T-cell (primary cell): ENCODE measurements around the gene KRT25. TPM values are rescaled to one million over a fixed set of nuclear protein-coding genes. Genes with fewer than 3 reads are reported as not detected.
"Not testable (repeated sequence)": the region's sequence is repeated elsewhere in the genome, so short reads cannot be mapped to it uniquely, and the experiment has no call there.

ENCODE experiments used
- ATAC-seq, 4 experiments: fragments of 200-7000 bp in 3 of 4; fragments of 150-1000 bp in 1 of 4; cut with Tn5 transposase; replicated peaks in 1 of 4; 1 replicate in 3 of 4; 2 replicates in 1 of 4; pipeline ENCODE4 v1.10.0; 2021; ENCODE audit warnings: moderate library complexity in 3 of 4, mild to moderate bottlenecking in 2 of 4, moderate number of reproducible peaks in 1 of 4
- CTCF ChIA-PET, 2 donors: fragments of 300-600 bp; sonication (Branson Sonifier 250); formaldehyde crosslinking; loops; one replicate each; lab custom pipeline; 2022; ENCODE audit warnings: antibody characterized with exemption in 2 of 2; lab: Charles Lee
- POLR2A ChIA-PET, 2 donors: fragments of 300-600 bp; sonication (Branson Sonifier 250); formaldehyde crosslinking; loops; one replicate each; lab custom pipeline; 2022; ENCODE audit warnings: antibody characterized with exemption in 2 of 2; lab: Charles Lee
- DNase-seq, 35 experiments: peaks; one replicate each; pipeline versions ENCODE4 v3.0.0 to v3.0.0-alpha.2; 2013 to 2023
- H3K27ac ChIP-seq: one replicate; pipeline ENCODE4 v1.5.1; 2013; ENCODE audit warnings: low read length
- H3K27me3 ChIP-seq, 2 experiments: replicated peaks in 1 of 2; 1 replicate in 1 of 2; 2 replicates in 1 of 2; pipeline versions ENCODE4 v1.6.1 to v1.7.0; 2013; ENCODE audit warnings: low read length in 1 of 2, mixed read lengths in 1 of 2; ENCODE audit not compliant: control insufficient read depth in 2 of 2, insufficient read depth in 2 of 2; ENCODE audit errors: extremely low read depth in 1 of 2
- H3K36me3 ChIP-seq, 2 donors: 1 replicate in 1 of 2; 2 replicates in 1 of 2; pipeline versions ENCODE4 v1.6.1 to v1.7.0; 2013; ENCODE audit warnings: low read length in 1 of 2; ENCODE audit not compliant: control insufficient read depth in 2 of 2, insufficient read depth in 1 of 2; ENCODE audit errors: extremely low read depth in 1 of 2
- H3K4me1 ChIP-seq, 2 experiments: 1 replicate in 1 of 2; 2 replicates in 1 of 2; pipeline versions ENCODE4 v1.6.1 to v1.7.0; 2013; ENCODE audit warnings: low read length in 2 of 2, mixed read lengths in 1 of 2; ENCODE audit not compliant: insufficient read depth in 2 of 2, control insufficient read depth in 1 of 2; ENCODE audit errors: extremely low read depth in 1 of 2
- H3K4me3 ChIP-seq, 2 donors: 1 replicate in 1 of 2; 2 replicates in 1 of 2; pipeline versions ENCODE4 v1.5.1 to v1.7.0; 2013; ENCODE audit warnings: mild to moderate bottlenecking in 2 of 2, low read length in 1 of 2, moderate library complexity in 1 of 2; ENCODE audit not compliant: control insufficient read depth in 1 of 2; ENCODE audit errors: extremely low read depth in 1 of 2
- H3K9me3 ChIP-seq: 2 replicates; pipeline ENCODE4 v1.7.0; 2013
- H3K27ac Mint-ChIP-seq, 2 donors: one replicate each; pipeline ENCODE4 v1.8.0; 2020 to 2021; ENCODE audit warnings: mild to moderate bottlenecking in 2 of 2, mixed read lengths in 2 of 2
- H3K27me3 Mint-ChIP-seq, 2 donors: one replicate each; pipeline ENCODE4 v1.8.0; 2021 to 2022; ENCODE audit warnings: mixed read lengths in 2 of 2
- H3K36me3 Mint-ChIP-seq: one replicate; pipeline ENCODE4 v1.8.0; 2021; ENCODE audit warnings: mixed read lengths
- H3K4me1 Mint-ChIP-seq, 3 donors: one replicate each; pipeline ENCODE4 v1.8.0; 2020 to 2022; ENCODE audit warnings: mixed read lengths in 3 of 3, mild to moderate bottlenecking in 1 of 3
- H3K4me3 Mint-ChIP-seq, 3 donors: one replicate each; pipeline ENCODE4 v1.8.0; 2020 to 2022; ENCODE audit warnings: mild to moderate bottlenecking in 3 of 3, mixed read lengths in 3 of 3, moderate library complexity in 3 of 3
- H3K9me3 Mint-ChIP-seq, 3 donors: one replicate each; pipeline ENCODE4 v1.8.0; 2020 to 2022; ENCODE audit warnings: mixed read lengths in 3 of 3
- WGBS: methylation state at CpG from one replicate; pipeline ENCODE4 v1.1.5; 2013; ENCODE audit warnings: missing lambda C conversion rate; ENCODE audit not compliant: insufficient coverage; 5-methylcytosine and 5-hydroxymethylcytosine counted together
- total RNA-seq, 35 experiments: library from RNA in 6 of 35; stranded (reverse) in 6 of 35; fragments of 120-200 nt in 1 of 35; gene quantifications; one replicate each; pipeline versions ENCODE4 v1.2.1 to v1.2.4 and lab custom pipeline; 2013 to 2026

The KRT25 gene
- total RNA-seq, 5 donors from 2014 or later (not counting 1 experiment from before 2014, with no cell fraction given): not detected

DNA sequence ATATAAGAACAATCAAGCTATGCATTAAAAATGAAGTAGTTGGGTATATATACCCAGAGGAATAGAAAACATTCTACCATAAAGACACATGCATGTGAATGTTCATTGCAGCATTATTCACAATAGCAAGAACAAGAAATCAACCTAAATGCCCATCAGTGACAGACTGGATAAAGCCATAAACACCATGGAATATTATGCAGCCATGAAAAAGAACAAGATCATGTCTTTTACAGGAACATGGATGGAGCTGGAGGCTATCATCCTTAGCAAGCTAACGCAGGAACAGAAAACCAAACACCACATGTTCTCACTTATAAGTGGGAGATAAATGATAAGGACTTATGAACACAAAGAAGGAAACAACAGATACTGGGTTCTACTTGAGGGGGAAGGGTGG lies 6.5 kb downstream of the KRT25 start:
- H3K9me3 Mint-ChIP-seq, CTCF ChIA-PET, H3K9me3 ChIP-seq: not testable (repeated sequence)

DNA sequence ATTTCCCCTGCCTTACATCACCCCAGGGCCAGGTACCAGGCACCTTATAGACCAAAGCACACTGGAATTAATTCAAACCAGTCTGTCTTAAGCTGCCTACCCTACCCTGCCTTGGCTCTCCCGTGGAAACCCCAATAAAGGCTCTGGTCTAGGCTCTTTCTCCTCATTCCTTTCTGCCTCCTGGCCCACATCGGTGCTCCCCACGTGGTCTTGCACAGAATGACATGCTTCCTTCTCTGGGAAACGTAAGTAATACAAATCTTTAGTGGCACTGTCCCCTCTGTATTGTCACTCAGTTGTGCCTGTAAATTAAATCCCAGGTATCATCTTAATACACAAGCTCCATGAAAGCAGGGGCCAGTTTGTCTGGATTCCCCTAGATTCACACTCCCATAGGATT lies 16.6 kb downstream of the KRT25 start:
- 43% methylated on average over 3 of the region's 4 CpGs for WGBS

More for the DNA sequence above, 6.5 kb downstream of the KRT25 start:
- H3K36me3 ChIP-seq, H3K27ac Mint-ChIP-seq, ATAC-seq, H3K4me3 ChIP-seq, DNase-seq, H3K4me3 Mint-ChIP-seq, H3K36me3 Mint-ChIP-seq, H3K4me1 ChIP-seq, H3K4me1 Mint-ChIP-seq, POLR2A ChIA-PET, H3K27ac ChIP-seq: not testable (repeated sequence)
- H3K27me3 ChIP-seq: peaks cover 4 to 12% of the 10 kb centered on the region in 2 experiments
- peaks cover 44 to 45% of the 10 kb centered on the region in 2 donors for H3K27me3 Mint-ChIP-seq
- WGBS: no CpG with 5 or more reads among the region's 1 CpG

DNA sequence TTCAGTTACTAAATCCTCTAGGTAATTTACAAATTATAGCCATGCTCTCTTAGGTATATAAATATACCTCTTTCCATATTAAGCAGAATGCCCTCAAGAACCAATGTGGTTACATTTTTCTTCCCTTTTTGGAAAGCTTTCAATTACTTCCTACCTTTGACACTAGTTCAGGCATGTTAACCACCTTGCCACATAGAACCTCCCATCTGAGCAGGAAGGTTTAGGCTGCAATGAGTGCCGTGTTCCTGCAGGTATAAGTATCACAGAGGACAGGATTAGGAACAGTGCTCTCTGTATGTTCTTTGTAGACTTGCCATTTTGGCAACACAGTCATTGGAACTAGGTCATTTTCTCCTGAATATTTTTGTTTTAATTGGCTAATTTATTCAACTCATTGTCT lies 20.1 kb downstream of the KRT25 start:
- H3K36me3 Mint-ChIP-seq: no peaks in the 10 kb centered on the region
- DNase-seq (no peak), ATAC-seq (no peak)
- no CpG with 5 or more reads among the region's 1 CpG for WGBS
- no peaks in the 10 kb centered on the region for H3K4me1 Mint-ChIP-seq
- no peaks in the 10 kb centered on the region for H3K36me3 ChIP-seq
- no peaks in the 10 kb centered on the region for H3K9me3 ChIP-seq
- H3K27ac Mint-ChIP-seq: no peak overlapping the region
- peaks cover 18 to 30% of the 10 kb centered on the region in 2 donors for H3K27me3 Mint-ChIP-seq
- H3K4me3 Mint-ChIP-seq: no peak overlapping the region
- H3K27me3 ChIP-seq: peaks cover 10 to 12% of the 10 kb centered on the region in 2 experiments
- no peaks in the 10 kb centered on the region for H3K4me1 ChIP-seq
- no peak overlapping the region for H3K27ac ChIP-seq
- ChIA-PET CTCF (no interaction called here), POLR2A (no interaction called here)
- no peaks in the 10 kb centered on the region for H3K9me3 Mint-ChIP-seq
- no peak overlapping the region for H3K4me3 ChIP-seq

More for the DNA sequence above, 16.6 kb downstream of the KRT25 start:
- DNase-seq (no peak), ATAC-seq (no peak)
- H3K4me3 ChIP-seq: no peak overlapping the region
- H3K9me3 ChIP-seq: no peaks in the 10 kb centered on the region
- H3K27ac ChIP-seq: no peak overlapping the region
- peaks cover 29 to 34% of the 10 kb centered on the region in 2 donors for H3K27me3 Mint-ChIP-seq
- H3K36me3 Mint-ChIP-seq: peaks cover 3% of the 10 kb centered on the region
- H3K27ac Mint-ChIP-seq: no peak overlapping the region
- H3K4me1 Mint-ChIP-seq: no peaks in the 10 kb centered on the region
- no peaks in the 10 kb centered on the region for H3K36me3 ChIP-seq
- peaks cover 2 to 7% (median 5%) of the 10 kb centered on the region in 3 donors for H3K9me3 Mint-ChIP-seq
- POLR2A ChIA-PET: no interaction called here
- peaks cover 2 to 16% of the 10 kb centered on the region in 2 experiments for H3K27me3 ChIP-seq
- no peak overlapping the region for H3K4me3 Mint-ChIP-seq
- CTCF ChIA-PET: no interaction called here
- no peaks in the 10 kb centered on the region for H3K4me1 ChIP-seq

DNA sequence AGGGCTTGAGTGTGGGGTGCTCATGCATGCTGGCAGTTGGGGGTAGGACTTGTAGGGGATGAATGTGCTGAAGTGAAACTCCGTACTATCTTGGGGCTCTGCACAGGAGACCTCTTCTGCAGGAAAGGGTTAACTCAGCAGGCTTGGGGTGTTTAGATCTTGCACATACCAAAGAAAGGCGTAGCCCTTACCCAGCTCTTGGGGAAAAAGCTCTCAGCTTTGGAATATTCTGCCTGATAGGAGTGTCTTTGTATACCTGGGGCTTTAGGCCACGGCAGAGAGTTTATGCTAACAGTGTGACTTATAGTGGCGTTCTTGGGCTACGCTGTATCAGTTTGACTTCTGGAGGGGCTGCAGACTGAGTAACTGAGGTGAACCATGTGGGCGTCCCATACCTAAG lies 21.1 kb downstream of the KRT25 start:
- Mint-ChIP-seq H3K27me3 (peaks cover 19 to 30% of the 10 kb centered on the region in 2 donors), H3K4me3 (no peak overlapping the region), H3K36me3 (no peaks in the 10 kb centered on the region), H3K9me3 (no peaks in the 10 kb centered on the region), H3K27ac (no peak overlapping the region), H3K4me1 (no peaks in the 10 kb centered on the region)
- no peak for ATAC-seq
- no peak overlapping the region for H3K27ac ChIP-seq
- ChIA-PET CTCF (no interaction called here), POLR2A (no interaction called here)
- no peak for DNase-seq
- no peaks in the 10 kb centered on the region for H3K36me3 ChIP-seq
- no peaks in the 10 kb centered on the region for H3K4me1 ChIP-seq
- 90% methylated on average over 3 of the region's 6 CpGs for WGBS
- H3K4me3 ChIP-seq: no peak overlapping the region
- peaks cover 13 to 14% of the 10 kb centered on the region in 2 experiments for H3K27me3 ChIP-seq
- H3K9me3 ChIP-seq: no peaks in the 10 kb centered on the region

DNA sequence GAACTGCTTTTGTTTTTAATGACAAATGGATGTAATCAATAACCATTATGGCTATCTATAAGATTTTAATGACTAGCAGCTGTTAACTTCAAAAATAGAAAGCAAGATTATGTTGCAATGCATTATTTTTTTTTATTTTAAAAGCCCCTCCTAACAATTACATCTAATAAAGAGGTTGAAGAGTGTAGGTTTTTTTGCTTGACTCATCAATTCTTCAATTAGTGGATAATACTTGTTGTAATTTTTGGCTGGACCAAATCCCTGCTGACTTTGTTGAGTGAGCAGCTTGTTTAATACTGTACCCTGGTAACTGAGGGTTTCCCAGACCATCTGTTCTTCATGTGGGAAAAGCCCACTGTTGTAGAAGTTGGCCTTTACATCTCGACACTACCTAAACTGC lies 24.2 kb downstream of the KRT25 start:
- peaks cover 17 to 20% of the 10 kb centered on the region in 2 donors for H3K27me3 Mint-ChIP-seq
- 80% methylated on average over 1 of the region's 1 CpG for WGBS
- POLR2A ChIA-PET: interaction anchor here (0.6 kb wide), 2 partner anchors 590 to 687 kb away, joined by 5 to 8 read pairs; partner anchors contain the start of gene CASC3 (in 1 of the 2)

DNA sequence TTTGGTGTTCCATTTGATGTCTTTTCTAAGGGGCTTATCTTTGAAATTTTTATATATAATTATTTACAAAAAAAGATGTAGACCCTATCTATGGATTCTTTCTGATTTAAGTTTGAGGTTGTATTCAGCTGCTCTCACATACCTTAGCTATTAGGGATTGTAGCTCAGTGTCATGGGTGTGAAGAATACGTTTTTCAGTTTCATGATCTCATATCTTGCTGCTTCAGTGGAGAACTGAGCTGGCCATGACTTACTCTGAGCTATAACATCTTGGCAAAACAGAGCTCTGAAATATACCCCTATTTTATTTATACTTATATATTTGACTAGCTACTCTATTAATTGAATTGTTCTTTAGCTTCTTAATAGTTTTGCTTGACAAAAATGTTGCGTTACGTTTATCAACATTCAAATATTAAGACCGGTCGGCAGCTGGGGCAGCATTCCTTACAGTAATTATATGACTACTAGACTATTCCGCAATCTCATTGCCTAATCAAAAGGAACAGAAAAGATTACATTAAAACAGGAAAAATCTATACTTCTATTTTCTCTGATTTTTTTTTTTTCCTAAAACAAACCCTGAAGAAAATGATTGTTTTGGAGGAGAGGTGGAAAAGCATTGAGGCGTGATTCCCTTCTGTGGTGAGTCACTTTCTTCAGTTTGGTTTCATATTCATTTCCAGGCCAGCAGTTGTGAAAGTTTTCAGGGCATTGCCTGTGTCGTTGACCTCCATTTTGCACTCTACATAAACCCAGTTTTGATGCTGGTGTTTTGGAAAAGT lies 27.5 kb downstream of the KRT25 start:
- POLR2A ChIA-PET: no interaction called here
- Histone ChIP-seq H3K36me3 (no peaks in the 10 kb centered on the region), H3K4me3 (no peak overlapping the region), H3K4me1 (no peaks in the 10 kb centered on the region), H3K27me3 (peaks cover 6 to 12% of the 10 kb centered on the region in 2 experiments), H3K27ac (no peak overlapping the region), H3K9me3 (no peaks in the 10 kb centered on the region)
- Mint-ChIP-seq H3K4me1 (no peaks in the 10 kb centered on the region), H3K4me3 (no peak overlapping the region), H3K36me3 (no peaks in the 10 kb centered on the region), H3K27ac (no peak overlapping the region), H3K9me3 (no peaks in the 10 kb centered on the region), H3K27me3 (peaks cover 21 to 26% of the 10 kb centered on the region in 2 donors)
- no CpG with 5 or more reads among the region's 8 CpGs for WGBS
- DNase-seq (no peak), ATAC-seq (no peak)
- CTCF ChIA-PET: interaction anchor here (0.6 to 1.1 kb wide), 3 partner anchors 33 to 330 kb away, joined by 3 to 4 read pairs (median 3); no protein-coding TSS in a partner anchor

More for the DNA sequence above, 24.2 kb downstream of the KRT25 start:
- no peak overlapping the region for H3K4me3 ChIP-seq
- peaks cover 10 to 13% of the 10 kb centered on the region in 2 experiments for H3K27me3 ChIP-seq
- Mint-ChIP-seq H3K36me3 (no peaks in the 10 kb centered on the region), H3K4me1 (no peaks in the 10 kb centered on the region), H3K27ac (no peak overlapping the region), H3K4me3 (no peak overlapping the region), H3K9me3 (no peaks in the 10 kb centered on the region)
- H3K4me1 ChIP-seq: no peaks in the 10 kb centered on the region
- DNase-seq (no peak), ATAC-seq (no peak)
- no peaks in the 10 kb centered on the region for H3K9me3 ChIP-seq
- no peak overlapping the region for H3K27ac ChIP-seq
- CTCF ChIA-PET: interaction anchor here in 1 of 2 donors (0.6 kb wide), 1 partner anchor 106 kb away, joined by 3 read pairs; no protein-coding TSS in a partner anchor
- no peaks in the 10 kb centered on the region for H3K36me3 ChIP-seq
